HG02981 (cell line): ENCODE data around the gene VIM.

ENCODE experiments used
- ATAC-seq: cut with Tn5 transposase; IDR thresholded peaks from one replicate; pipeline ENCODE4 v1.9.1; 2021; ENCODE audit warnings: mild to moderate bottlenecking, moderate library complexity; ENCODE audit not compliant: unreplicated experiment

VIM gene

GRCh38 chr10:17229967-17230682 lies 2.1 kb downstream of the VIM start:
- ATAC-seq, result peak; percentile 38

GRCh38 chr10:17231788-17232187 lies 3.7 kb downstream of the VIM start:
- ATAC-seq, result no peak

DNA sequence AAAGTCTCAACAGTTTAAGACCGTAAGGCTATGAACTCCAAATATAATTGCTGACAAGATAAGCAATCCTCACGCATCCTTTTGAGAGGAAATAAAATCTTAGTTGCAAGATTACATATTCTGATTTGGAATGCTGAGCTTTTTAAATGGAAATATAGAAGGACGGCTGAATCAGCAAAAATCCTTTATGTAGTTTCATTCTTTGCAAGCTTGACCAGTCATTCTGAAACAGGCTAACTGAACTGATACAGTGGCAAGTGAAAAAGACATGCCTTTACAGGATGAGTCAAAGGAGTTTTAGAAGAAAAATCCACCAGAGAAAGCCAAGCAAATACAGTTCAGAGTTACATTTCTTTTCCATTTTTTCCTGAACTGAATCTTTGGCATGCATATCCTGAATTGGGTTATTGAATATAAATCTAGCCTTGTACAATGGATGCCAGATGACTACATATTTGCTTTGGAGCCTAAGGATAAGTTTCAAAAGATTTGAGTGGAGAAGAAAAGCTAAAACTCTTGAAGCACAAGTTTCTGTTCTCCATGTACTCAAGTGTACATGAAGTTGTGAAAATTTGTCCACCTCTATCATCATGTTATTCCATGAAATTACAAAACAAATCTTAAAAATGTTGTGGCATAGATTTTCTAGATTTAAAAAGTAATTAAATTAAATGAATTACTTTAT lies 4.4 kb downstream of the VIM start:
- no peak for ATAC-seq

DNA sequence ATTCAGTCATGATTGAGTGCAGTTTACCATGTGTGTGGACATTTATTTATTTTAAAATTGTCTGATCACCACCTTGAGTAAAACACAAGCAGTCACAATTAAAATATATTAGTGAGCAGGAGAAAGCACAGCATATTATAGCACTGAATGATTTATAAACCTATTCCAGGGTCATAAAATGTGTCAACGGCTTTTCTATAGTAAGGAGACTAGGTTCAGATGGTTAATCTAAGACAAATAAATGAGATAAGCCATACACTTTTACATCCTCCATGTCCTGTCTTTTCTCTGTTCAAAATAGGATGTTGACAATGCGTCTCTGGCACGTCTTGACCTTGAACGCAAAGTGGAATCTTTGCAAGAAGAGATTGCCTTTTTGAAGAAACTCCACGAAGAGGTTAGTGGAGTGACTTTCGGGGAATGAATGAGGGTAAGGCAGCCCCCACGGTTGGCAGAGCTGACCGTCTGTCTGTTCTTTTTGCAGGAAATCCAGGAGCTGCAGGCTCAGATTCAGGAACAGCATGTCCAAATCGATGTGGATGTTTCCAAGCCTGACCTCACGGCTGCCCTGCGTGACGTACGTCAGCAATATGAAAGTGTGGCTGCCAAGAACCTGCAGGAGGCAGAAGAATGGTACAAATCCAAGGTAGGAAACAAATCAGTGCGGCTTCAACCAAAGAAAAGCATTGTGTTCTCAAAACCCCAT lies 5.4 kb downstream of the VIM start:
- no peak for ATAC-seq

DNA sequence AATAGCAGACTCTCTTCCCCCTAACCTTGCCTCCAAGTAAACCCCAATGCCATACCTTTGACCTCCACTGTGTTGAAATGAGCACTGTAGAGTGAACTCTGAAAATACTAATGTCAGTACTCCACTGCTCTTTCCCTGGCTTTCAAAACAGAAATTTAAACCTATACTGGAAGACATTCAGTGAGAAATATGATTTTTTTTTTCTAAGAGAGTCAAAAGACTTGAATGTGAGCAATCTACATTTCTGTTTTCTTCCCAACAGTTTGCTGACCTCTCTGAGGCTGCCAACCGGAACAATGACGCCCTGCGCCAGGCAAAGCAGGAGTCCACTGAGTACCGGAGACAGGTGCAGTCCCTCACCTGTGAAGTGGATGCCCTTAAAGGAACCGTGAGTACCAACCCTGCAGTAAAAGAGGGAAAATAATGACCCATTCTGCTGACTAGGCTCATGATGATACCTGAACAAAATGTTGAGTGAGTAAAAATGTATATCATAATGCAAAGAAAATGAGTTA lies 6.4 kb downstream of the VIM start:
- no peak for ATAC-seq

GRCh38 chr10:17235136-17235535 lies 7.1 kb downstream of the VIM start:
- ATAC-seq, result no peak

- ATAC-seq, result no peak
Measured at GRCh38 chr10:17236468-17237148, 8.6 kb downstream of the VIM start.

DNA sequence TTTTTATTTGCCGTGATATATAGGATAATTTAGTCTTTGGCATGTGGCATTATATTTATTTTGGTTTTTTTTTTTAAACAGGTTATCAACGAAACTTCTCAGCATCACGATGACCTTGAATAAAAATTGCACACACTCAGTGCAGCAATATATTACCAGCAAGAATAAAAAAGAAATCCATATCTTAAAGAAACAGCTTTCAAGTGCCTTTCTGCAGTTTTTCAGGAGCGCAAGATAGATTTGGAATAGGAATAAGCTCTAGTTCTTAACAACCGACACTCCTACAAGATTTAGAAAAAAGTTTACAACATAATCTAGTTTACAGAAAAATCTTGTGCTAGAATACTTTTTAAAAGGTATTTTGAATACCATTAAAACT lies 9.1 kb downstream of the VIM start:
- ATAC-seq, result no peak

- no peak for ATAC-seq
Measured at GRCh38 chr10:17237915-17238444, 9.9 kb downstream of the VIM start.

GRCh38 chr10:17238445-17239291 lies 10.6 kb downstream of the VIM start:
- ATAC-seq, result no peak

DNA sequence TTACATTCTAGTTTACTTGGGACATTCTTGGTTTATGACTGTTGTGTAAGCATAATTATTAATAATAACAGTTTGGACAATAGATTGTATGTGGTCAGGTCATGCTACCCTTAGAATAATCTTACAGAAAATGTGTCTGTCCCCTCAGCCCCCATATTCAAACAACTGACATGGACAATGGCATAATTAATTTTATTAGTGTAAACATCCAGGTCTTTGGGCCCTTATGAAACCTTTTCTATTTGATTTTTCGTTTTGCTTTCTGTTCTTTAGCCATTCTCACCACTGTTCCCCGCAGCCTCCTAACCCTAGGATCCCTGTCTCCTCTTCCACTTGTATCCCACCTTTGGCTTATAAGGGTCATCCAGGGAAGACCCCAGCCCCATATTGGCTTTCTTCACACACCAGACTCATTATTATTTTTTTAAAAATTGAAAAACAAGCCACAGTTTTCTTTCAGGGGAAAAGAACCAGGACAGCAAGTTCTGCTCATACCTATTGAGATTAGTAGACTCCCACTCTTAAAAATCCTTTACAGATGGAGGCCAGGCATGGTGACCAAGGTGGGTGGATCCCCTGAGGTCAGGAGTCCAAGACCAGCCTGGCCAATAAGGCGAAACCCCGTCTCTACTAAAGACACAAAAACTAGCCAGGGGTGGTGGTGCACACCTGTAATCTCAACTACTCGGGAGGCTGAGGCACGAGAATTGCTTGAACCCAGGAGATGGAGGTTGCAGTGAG lies 11.5 kb downstream of the VIM start:
- no peak for ATAC-seq

GRCh38 chr10:17240096-17240495 lies 12.1 kb downstream of the VIM start:
- no peak for ATAC-seq

GRCh38 chr10:17240616-17241015 lies 12.6 kb downstream of the VIM start:
- ATAC-seq, result no peak

DNA sequence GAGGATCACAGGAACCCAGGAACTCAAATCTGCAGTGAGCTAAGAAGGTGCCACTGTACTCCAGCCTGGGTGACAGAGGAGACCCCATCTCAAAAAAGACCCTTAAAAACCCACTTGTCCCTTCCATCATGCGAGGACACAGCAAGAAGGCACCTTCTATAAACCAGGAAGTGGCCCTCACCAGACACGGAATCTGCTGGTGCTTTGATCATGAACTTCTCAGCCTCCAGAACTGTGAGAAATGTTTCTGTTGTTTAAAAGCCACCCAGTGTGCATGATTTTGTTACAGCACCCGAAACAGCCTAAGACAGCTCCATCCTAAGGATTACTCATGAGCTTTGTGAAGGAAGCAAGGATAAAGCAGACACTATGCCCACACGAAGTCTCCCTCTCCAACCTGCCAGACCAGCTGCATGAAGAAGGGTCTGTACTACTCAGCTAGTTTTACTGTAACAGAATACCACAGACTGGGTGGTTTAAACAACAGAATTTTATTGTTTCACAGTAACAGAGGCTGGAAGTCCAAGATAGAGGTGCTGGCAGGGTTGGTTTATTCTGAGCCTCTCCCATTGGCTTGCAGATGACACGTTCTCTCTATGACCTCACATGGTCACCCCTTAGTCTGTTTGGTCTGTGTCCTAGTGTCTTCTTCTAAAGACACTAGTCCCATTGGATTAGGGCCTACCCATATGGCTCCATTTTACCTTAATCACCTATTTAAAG lies 13.7 kb downstream of the VIM start:
- ATAC-seq, result no peak

- ATAC-seq, result no peak
Measured at GRCh38 chr10:17244700-17245365, 16.8 kb downstream of the VIM start.

- ATAC-seq, result no peak
Measured at GRCh38 chr10:17247210-17247609, 19.2 kb downstream of the VIM start.

- ATAC-seq, result no peak
Measured at GRCh38 chr10:17248964-17249363, 20.9 kb downstream of the VIM start.

DNA sequence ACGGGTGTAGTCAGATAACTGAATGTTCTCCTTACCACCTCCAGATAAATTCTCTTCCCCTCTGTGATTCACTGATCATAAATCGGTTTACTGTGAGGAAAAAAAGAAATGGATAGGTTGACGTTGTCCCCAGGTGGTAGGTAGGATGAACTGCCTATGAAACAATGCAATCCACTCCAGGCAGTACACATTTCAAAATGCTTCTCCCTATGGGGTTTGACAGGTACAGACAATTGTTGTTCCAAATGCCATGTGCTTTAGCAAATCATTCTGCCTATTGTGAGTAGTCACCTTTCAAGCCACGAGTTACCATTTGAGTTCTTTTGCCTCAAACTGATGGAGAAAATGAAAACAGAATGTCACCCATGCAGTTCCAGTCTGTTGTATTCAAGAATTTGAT lies 21.8 kb downstream of the VIM start:
- no peak for ATAC-seq
